ENCODE measurements around the gene GALNT6. TPM values are rescaled to one million over a fixed set of nuclear protein-coding genes. Genes with fewer than 3 reads are reported as not detected.

Gene GALNT6
- total RNA-seq, 1 donor from 2014 or later, result 17.2 TPM

DNA sequence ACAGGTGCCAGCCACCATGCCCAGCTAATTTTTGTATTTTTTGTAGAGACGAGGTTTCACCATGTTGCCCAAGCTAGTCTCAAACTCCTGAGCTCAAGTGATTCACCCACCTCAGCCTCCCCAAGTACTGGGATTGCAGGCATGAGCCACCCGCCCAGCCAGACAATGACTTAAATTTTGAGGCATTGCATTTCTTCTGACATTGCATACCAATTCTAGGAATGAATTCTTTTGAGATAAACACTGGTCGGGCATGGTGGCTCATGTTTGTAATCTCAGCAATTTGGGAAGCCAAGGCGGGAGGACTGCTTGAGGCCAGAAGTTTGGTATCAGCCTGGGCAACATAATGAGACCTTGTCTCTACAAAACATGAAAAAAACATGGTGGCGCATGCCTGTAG is 42.2 kb downstream of the GALNT6 start:
- Mint-ChIP-seq H3K27ac (no peak overlapping the region), H3K27me3 (no peaks in the 10 kb centered on the region), H3K4me3 (no peak overlapping the region), H3K4me1 (ENCODE audit: unreplicated experiment) (peaks cover 15% of the 10 kb centered on the region), H3K9me3 (no peaks in the 10 kb centered on the region), H3K36me3 (no peaks in the 10 kb centered on the region)
- DNase-seq (ENCODE audit: extremely low spot score, unreplicated experiment), result no peak
- TF ChIP-seq, protein P1, sequence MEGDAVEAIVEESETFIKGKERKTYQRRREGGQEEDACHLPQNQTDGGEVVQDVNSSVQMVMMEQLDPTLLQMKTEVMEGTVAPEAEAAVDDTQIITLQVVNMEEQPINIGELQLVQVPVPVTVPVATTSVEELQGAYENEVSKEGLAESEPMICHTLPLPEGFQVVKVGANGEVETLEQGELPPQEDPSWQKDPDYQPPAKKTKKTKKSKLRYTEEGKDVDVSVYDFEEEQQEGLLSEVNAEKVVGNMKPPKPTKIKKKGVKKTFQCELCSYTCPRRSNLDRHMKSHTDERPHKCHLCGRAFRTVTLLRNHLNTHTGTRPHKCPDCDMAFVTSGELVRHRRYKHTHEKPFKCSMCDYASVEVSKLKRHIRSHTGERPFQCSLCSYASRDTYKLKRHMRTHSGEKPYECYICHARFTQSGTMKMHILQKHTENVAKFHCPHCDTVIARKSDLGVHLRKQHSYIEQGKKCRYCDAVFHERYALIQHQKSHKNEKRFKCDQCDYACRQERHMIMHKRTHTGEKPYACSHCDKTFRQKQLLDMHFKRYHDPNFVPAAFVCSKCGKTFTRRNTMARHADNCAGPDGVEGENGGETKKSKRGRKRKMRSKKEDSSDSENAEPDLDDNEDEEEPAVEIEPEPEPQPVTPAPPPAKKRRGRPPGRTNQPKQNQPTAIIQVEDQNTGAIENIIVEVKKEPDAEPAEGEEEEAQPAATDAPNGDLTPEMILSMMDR (conservative IDR thresholded peaks at IDR 0.05), result no peak

GRCh38 chr12:51348116-51348515 is 43.1 kb downstream of the GALNT6 start:
- TF ChIP-seq, protein P1 (conservative IDR thresholded peaks at IDR 0.05), result no peak
- no peak overlapping the region for H3K27ac Mint-ChIP-seq
- no peaks in the 10 kb centered on the region for H3K27me3 Mint-ChIP-seq
- DNase-seq (ENCODE audit: extremely low spot score, unreplicated experiment), result no peak
- H3K9me3 Mint-ChIP-seq, result no peaks in the 10 kb centered on the region
- no peaks in the 10 kb centered on the region for H3K36me3 Mint-ChIP-seq
- peaks cover 15% of the 10 kb centered on the region for H3K4me1 Mint-ChIP-seq (ENCODE audit: unreplicated experiment)
- no peak overlapping the region for H3K4me3 Mint-ChIP-seq

GRCh38 chr12:51346581-51346980 is 44.6 kb downstream of the GALNT6 start, which contains the start of gene CELA1:
Gene CELA1 (minus strand): TSS chr12:51346679. CDS start chr12:51346638, 41 bp downstream.
- Mint-ChIP-seq H3K27ac (no peak within 1 kb of the TSS), H3K4me1 (ENCODE audit: unreplicated experiment) (peaks cover 11% of the 10 kb centered on the region)

GRCh38 chr12:51345681-51346080 is 45.5 kb downstream of the GALNT6 start:
- no peak for DNase-seq (ENCODE audit: extremely low spot score, unreplicated experiment)
- TF ChIP-seq, protein P1 (conservative IDR thresholded peaks at IDR 0.05), result no peak
- Mint-ChIP-seq H3K4me3 (no peak overlapping the region), H3K27me3 (no peaks in the 10 kb centered on the region), H3K4me1 (ENCODE audit: unreplicated experiment) (peaks cover 14% of the 10 kb centered on the region), H3K36me3 (no peaks in the 10 kb centered on the region), H3K9me3 (no peaks in the 10 kb centered on the region), H3K27ac (no peak overlapping the region)

More at GRCh38 chr12:51346581-51346980, 44.6 kb downstream of the GALNT6 start, which contains the start of gene CELA1:
- TF ChIP-seq, protein P1 (conservative IDR thresholded peaks at IDR 0.05), result no peak
- Mint-ChIP-seq H3K9me3 (no peaks in the 10 kb centered on the region), H3K4me3 (no peak within 1 kb of the TSS), H3K27me3 (no peaks in the 10 kb centered on the region), H3K36me3 (no peaks in the 10 kb centered on the region)
- DNase-seq (ENCODE audit: extremely low spot score, unreplicated experiment), result no peak

DNA sequence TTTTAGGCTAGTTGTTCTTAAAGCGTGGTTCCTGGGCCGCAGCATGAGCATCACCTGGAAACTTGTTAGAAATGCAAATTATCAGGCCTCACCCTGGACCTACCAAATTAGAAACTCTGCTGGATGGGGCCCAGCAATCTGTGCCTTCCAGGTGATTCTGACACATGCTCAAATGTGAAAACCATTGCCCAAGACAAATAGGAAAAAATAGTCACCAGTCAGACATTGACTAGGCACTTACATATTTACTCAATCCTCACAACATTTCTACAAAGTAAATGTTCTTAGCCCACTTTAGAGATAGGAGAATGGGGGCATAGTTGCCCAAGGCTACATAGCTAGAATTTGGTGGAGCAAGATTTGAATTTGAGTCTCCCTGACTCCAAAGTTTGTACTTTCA is 48.0 kb downstream of the GALNT6 start:
- Mint-ChIP-seq H3K4me3 (no peak overlapping the region), H3K4me1 (ENCODE audit: unreplicated experiment) (peaks cover 14% of the 10 kb centered on the region), H3K36me3 (no peaks in the 10 kb centered on the region), H3K27ac (no peak overlapping the region), H3K9me3 (no peaks in the 10 kb centered on the region), H3K27me3 (no peaks in the 10 kb centered on the region)
- TF ChIP-seq, protein P1 (conservative IDR thresholded peaks at IDR 0.05), result no peak
- DNase-seq (ENCODE audit: extremely low spot score, unreplicated experiment), result no peak

GRCh38 chr12:51342416-51342815 is 48.8 kb downstream of the GALNT6 start:
- no peaks in the 10 kb centered on the region for H3K9me3 Mint-ChIP-seq
- H3K36me3 Mint-ChIP-seq, result no peaks in the 10 kb centered on the region

More at GRCh38 chr12:51342416-51342815, 48.8 kb downstream of the GALNT6 start:
- Mint-ChIP-seq H3K27ac (no peak overlapping the region), H3K4me3 (no peak overlapping the region), H3K4me1 (ENCODE audit: unreplicated experiment) (peaks cover 14% of the 10 kb centered on the region), H3K27me3 (no peaks in the 10 kb centered on the region)
- TF ChIP-seq, protein P1 (conservative IDR thresholded peaks at IDR 0.05), result no peak
- no peak for DNase-seq (ENCODE audit: extremely low spot score, unreplicated experiment)

All from type B pancreatic cell (in vitro differentiated cells).